Neural progenitor cell (in vitro differentiated cells): ENCODE results near the gene PHYH. TPM values are rescaled to one million over a fixed set of nuclear protein-coding genes. Genes with fewer than 3 reads are reported as not detected.

ENCODE experiments used
- DNase-seq: peaks from one replicate; pipeline ENCODE4 v3.0.0-alpha.2; 2016; ENCODE audit warnings: low spot score
- H2AFZ ChIP-seq: fragments of 200-600 bp; sonication (generic); replicated peaks from 2 replicates; pipeline ENCODE4 v1.6.1; 2016; ENCODE audit warnings: antibody characterized with exemption
- H3F3A ChIP-seq: fragments of 200-600 bp; sonication (generic); 2 replicates; pipeline ENCODE4 v1.6.1; 2016; ENCODE audit warnings: antibody characterized with exemption, low read depth
- H3K27ac ChIP-seq: fragments of 200-600 bp; sonication (generic); 2 replicates; pipeline ENCODE4 v1.5.1; 2016; ENCODE audit warnings: mild to moderate bottlenecking
- H3K27me3 ChIP-seq: fragments of 200-600 bp; sonication (generic); 2 replicates; pipeline ENCODE4 v1.6.1; 2016; ENCODE audit warnings: mild to moderate bottlenecking, moderate library complexity
- H3K36me3 ChIP-seq: fragments of 200-600 bp; sonication (generic); 2 replicates; pipeline ENCODE4 v1.5.1; 2016
- H3K4me1 ChIP-seq: fragments of 200-600 bp; sonication (generic); 2 replicates; pipeline ENCODE4 v1.6.1; 2016; ENCODE audit warnings: mixed run types
- H3K4me2 ChIP-seq: fragments of 200-600 bp; sonication (generic); 2 replicates; pipeline ENCODE4 v1.6.1; 2016
- H3K4me3 ChIP-seq: fragments of 200-600 bp; sonication (generic); 2 replicates; pipeline ENCODE4 v1.5.1; 2016
- H3K79me2 ChIP-seq: fragments of 200-600 bp; sonication (generic); 2 replicates; pipeline ENCODE4 v1.6.1; 2016; ENCODE audit warnings: low read depth
- H3K9ac ChIP-seq: fragments of 200-600 bp; sonication (generic); 2 replicates; pipeline ENCODE4 v1.6.1; 2016
- H3K9me3 ChIP-seq: fragments of 200-600 bp; sonication (generic); 2 replicates; pipeline ENCODE4 v1.5.1; 2016; ENCODE audit warnings: low read depth
- H4K20me1 ChIP-seq: fragments of 200-600 bp; sonication (generic); 2 replicates; pipeline ENCODE4 v1.6.1; 2016; ENCODE audit warnings: low read depth
- H3K27ac Mint-ChIP-seq: 3 replicates; pipeline ENCODE4 v1.8.0; 2021; ENCODE audit warnings: mixed read lengths
- H3K27me3 Mint-ChIP-seq: 2 replicates; pipeline ENCODE4 v1.8.0; 2022; ENCODE audit warnings: low read depth, mild to moderate bottlenecking, inconsistent platforms, moderate library complexity, mixed read lengths; ENCODE audit not compliant: insufficient read depth
- H3K36me3 Mint-ChIP-seq: 3 replicates; pipeline ENCODE4 v1.8.0; 2021; ENCODE audit warnings: mixed read lengths
- H3K4me1 Mint-ChIP-seq: 3 replicates; pipeline ENCODE4 v1.8.0; 2021; ENCODE audit warnings: mixed read lengths
- H3K4me3 Mint-ChIP-seq: 3 replicates; pipeline ENCODE4 v1.8.0; 2021; ENCODE audit warnings: mild to moderate bottlenecking, moderate library complexity, mixed read lengths
- H3K9me3 Mint-ChIP-seq: 3 replicates; pipeline ENCODE4 v1.8.0; 2020; ENCODE audit warnings: mixed read lengths
- CTCF ChIP-seq: fragments of 200-600 bp; sonication (generic); IDR thresholded peaks from 2 replicates; pipeline ENCODE4 v1.5.1; 2017; ENCODE audit warnings: antibody characterized with exemption, mild to moderate bottlenecking
- EZH2 ChIP-seq: fragments of 200-600 bp; sonication (generic); IDR thresholded peaks from 2 replicates; pipeline ENCODE4 v1.6.1; 2017; ENCODE audit warnings: antibody characterized with exemption, mild to moderate bottlenecking, moderate library complexity
- EZH2phosphoT487 ChIP-seq: fragments of 200-600 bp; sonication (generic); IDR thresholded peaks from 2 replicates; pipeline ENCODE4 v1.6.1; 2017; ENCODE audit warnings: antibody characterized with exemption
- total RNA-seq: library from RNA; depleted of rRNA; stranded (reverse); fragments of >200 nt; gene quantifications from 2 replicates; pipeline ENCODE4 v1.2.3, GENCODE V29; 2015; ENCODE audit warnings: low replicate concordance

Gene PHYH
- total RNA-seq, 1 donor from 2014 or later = 22.2 TPM

DNA sequence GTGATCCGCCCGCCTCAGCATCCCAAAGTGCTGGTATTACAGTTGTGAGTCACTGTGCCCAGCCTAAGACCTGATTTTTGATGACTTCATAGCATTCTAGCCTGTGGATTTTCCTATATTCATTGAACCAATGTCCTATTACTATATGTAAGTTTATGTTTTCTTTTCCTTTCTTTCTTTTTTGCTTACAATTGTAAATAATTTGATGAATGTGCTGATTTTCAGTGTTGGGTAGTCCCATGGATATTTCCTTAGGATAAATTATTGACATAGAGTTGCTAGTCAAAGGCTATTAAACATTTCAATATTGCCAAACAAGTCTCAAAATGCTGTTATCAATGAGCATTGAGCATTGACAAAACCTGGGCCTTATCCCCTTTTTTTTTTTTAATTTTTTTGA lies 9.9 kb upstream of the PHYH start:
- Mint-ChIP-seq H3K27ac (no peak overlapping the region), H3K4me1 (no peaks in the 10 kb centered on the region), H3K36me3 (no peaks in the 10 kb centered on the region), H3K27me3 (peaks cover 6% of the 10 kb centered on the region), H3K4me3 (no peak overlapping the region), H3K9me3 (no peaks in the 10 kb centered on the region)
- Histone ChIP-seq H3K4me2 (no peak overlapping the region), H3K27me3 (no peaks in the 10 kb centered on the region), H3K9ac (no peak overlapping the region), H3F3A (no peaks in the 10 kb centered on the region), H3K4me3 (no peak overlapping the region), H3K27ac (no peak overlapping the region), H4K20me1 (no peaks in the 10 kb centered on the region), H3K9me3 (no peaks in the 10 kb centered on the region), H3K79me2 (no peaks in the 10 kb centered on the region), H2AFZ (no peak overlapping the region), H3K4me1 (no peaks in the 10 kb centered on the region), H3K36me3 (no peaks in the 10 kb centered on the region)
- DNase-seq = no peak
- TF ChIP-seq EZH2 (no peak), CTCF (no peak), EZH2phosphoT487 (no peak)

DNA sequence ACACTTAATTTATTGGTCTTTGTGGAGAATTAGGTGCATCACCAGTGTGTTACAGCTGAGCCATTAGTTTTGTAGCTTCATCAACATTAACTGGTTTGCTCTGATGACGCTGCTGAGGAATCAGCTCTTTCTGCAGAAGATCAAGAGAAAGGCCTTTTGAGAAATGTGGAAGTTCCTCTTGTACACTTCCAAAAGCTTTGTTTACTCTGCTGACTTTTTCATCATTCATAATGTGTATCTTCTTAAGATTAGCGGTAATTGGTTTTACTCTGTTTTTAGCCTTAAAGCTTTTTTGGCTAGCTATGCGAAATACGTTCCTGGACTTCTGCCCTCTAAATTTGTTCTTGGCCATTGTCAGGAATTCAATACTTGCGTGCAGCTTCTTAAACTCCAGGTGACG lies 8.2 kb upstream of the PHYH start:
- peaks cover 6% of the 10 kb centered on the region for H3K27me3 Mint-ChIP-seq
- no peak overlapping the region for H3K27ac Mint-ChIP-seq
- H3K79me2 ChIP-seq = no peaks in the 10 kb centered on the region
- no peak overlapping the region for H3K4me3 ChIP-seq
- no peaks in the 10 kb centered on the region for H4K20me1 ChIP-seq
- DNase-seq = no peak
- no peaks in the 10 kb centered on the region for H3K9me3 ChIP-seq
- H3F3A ChIP-seq = no peaks in the 10 kb centered on the region
- H3K36me3 ChIP-seq = no peaks in the 10 kb centered on the region
- TF ChIP-seq EZH2 (no peak), CTCF (no peak), EZH2phosphoT487 (no peak)
- no peaks in the 10 kb centered on the region for H3K9me3 Mint-ChIP-seq
- H3K4me1 Mint-ChIP-seq = no peaks in the 10 kb centered on the region
- no peak overlapping the region for H3K9ac ChIP-seq
- no peak overlapping the region for H3K27ac ChIP-seq
- no peak overlapping the region for H2AFZ ChIP-seq
- no peak overlapping the region for H3K4me2 ChIP-seq
- no peaks in the 10 kb centered on the region for H3K36me3 Mint-ChIP-seq
- H3K27me3 ChIP-seq = no peaks in the 10 kb centered on the region
- H3K4me1 ChIP-seq = no peaks in the 10 kb centered on the region
- H3K4me3 Mint-ChIP-seq = no peak overlapping the region

GRCh38 chr10:13306103-13306502 lies 6.2 kb upstream of the PHYH start:
- no peaks in the 10 kb centered on the region for H3K36me3 Mint-ChIP-seq
- H3K4me1 Mint-ChIP-seq = peaks cover 6% of the 10 kb centered on the region
- no peak overlapping the region for H3K27ac Mint-ChIP-seq

More at GRCh38 chr10:13306103-13306502, 6.2 kb upstream of the PHYH start:
- no peak overlapping the region for H3K4me2 ChIP-seq
- no peaks in the 10 kb centered on the region for H4K20me1 ChIP-seq
- peaks cover 2% of the 10 kb centered on the region for H3K27me3 ChIP-seq
- no peak overlapping the region for H2AFZ ChIP-seq
- H3K9ac ChIP-seq = no peak overlapping the region
- H3K4me3 ChIP-seq = no peak overlapping the region
- Mint-ChIP-seq H3K27me3 (peaks cover 5% of the 10 kb centered on the region), H3K4me3 (no peak overlapping the region), H3K9me3 (no peaks in the 10 kb centered on the region)
- H3K79me2 ChIP-seq = no peaks in the 10 kb centered on the region
- no peaks in the 10 kb centered on the region for H3K9me3 ChIP-seq
- H3F3A ChIP-seq = peaks cover 11% of the 10 kb centered on the region
- no peak for TF ChIP-seq EZH2
- TF ChIP-seq CTCF = no peak
- TF ChIP-seq EZH2phosphoT487 = no peak
- no peak for DNase-seq
- no peak overlapping the region for H3K27ac ChIP-seq
- H3K36me3 ChIP-seq = no peaks in the 10 kb centered on the region
- H3K4me1 ChIP-seq = peaks cover 5% of the 10 kb centered on the region
